Endothelial cell (in vitro differentiated cells): Measurements from ENCODE around the gene TMEM132C. TPM values are rescaled to one million over a fixed set of nuclear protein-coding genes. Genes with fewer than 3 reads are reported as not detected.

ENCODE experiments used
- DNase-seq: peaks from one replicate; pipeline ENCODE4 v3.0.0; 2021; ENCODE audit warnings: low spot score
- H3K27ac Mint-ChIP-seq: one replicate; pipeline ENCODE4 v1.8.0; 2021; ENCODE audit warnings: mixed read lengths, inconsistent platforms; ENCODE audit not compliant: unreplicated experiment
- H3K27me3 Mint-ChIP-seq: one replicate; pipeline ENCODE4 v1.8.0; 2021; ENCODE audit warnings: mild to moderate bottlenecking, moderate library complexity, mixed read lengths, inconsistent platforms; ENCODE audit not compliant: unreplicated experiment
- H3K36me3 Mint-ChIP-seq: one replicate; pipeline ENCODE4 v1.8.0; 2021; ENCODE audit warnings: mild to moderate bottlenecking, low read depth, mixed read lengths, inconsistent platforms; ENCODE audit not compliant: unreplicated experiment
- H3K4me1 Mint-ChIP-seq: one replicate; pipeline ENCODE4 v1.8.0; 2021; ENCODE audit warnings: mild to moderate bottlenecking, mixed read lengths, inconsistent platforms; ENCODE audit not compliant: unreplicated experiment
- H3K4me3 Mint-ChIP-seq: one replicate; pipeline ENCODE4 v1.8.0; 2021; ENCODE audit warnings: mild to moderate bottlenecking, mixed read lengths, inconsistent platforms; ENCODE audit not compliant: unreplicated experiment
- H3K9me3 Mint-ChIP-seq: one replicate; pipeline ENCODE4 v1.8.0; 2021; ENCODE audit warnings: mixed read lengths, inconsistent platforms; ENCODE audit not compliant: unreplicated experiment
- total RNA-seq: library from RNA; stranded (reverse); fragmentation: NEBNext Ultra II Directional; extraction: Animal tissue kit (Norgen Biotek cat#: 25700); gene quantifications from one replicate; pipeline ENCODE4 v1.2.1, GENCODE V29; 2021; ENCODE audit not compliant: unreplicated experiment
- TF ChIP-seq, protein P1 (sequence below): fragments of 200-600 bp; sonication (generic); IDR thresholded peaks from one replicate; pipeline ENCODE4 v1.5.0; 2021; ENCODE audit warnings: antibody characterized with exemption; ENCODE audit not compliant: unreplicated experiment

The TMEM132C gene
- total RNA-seq, 1 donor from 2014 or later, result not detected

DNA sequence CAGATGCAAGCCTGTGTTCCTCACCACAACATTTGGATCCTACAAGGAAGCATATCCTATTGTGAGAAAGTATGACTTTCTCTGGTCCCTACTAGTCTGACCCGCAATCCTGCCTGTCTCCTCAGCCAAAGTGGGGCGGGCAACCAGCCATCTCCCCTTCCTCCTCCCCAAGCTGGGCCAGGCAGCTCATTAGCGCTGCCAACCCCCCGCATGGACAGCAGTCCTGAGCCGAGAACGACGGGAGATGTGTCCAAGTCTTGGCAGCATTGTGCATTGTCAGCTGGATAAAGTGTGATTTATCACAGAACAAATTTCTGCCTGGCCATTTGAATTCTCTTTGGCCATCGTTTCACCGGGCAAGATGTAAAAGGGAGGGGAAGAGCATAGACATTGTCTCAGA lies 417.4 kb downstream of the TMEM132C start:
- peaks cover 19% of the 10 kb centered on the region for H3K36me3 Mint-ChIP-seq
- peaks cover 24% of the 10 kb centered on the region for H3K27me3 Mint-ChIP-seq
- peaks cover 57% of the 10 kb centered on the region for H3K9me3 Mint-ChIP-seq
- no peaks in the 10 kb centered on the region for H3K4me1 Mint-ChIP-seq
- no peak overlapping the region for H3K4me3 Mint-ChIP-seq
- no peak overlapping the region for H3K27ac Mint-ChIP-seq
- no peak for DNase-seq
- TF ChIP-seq, protein P1, sequence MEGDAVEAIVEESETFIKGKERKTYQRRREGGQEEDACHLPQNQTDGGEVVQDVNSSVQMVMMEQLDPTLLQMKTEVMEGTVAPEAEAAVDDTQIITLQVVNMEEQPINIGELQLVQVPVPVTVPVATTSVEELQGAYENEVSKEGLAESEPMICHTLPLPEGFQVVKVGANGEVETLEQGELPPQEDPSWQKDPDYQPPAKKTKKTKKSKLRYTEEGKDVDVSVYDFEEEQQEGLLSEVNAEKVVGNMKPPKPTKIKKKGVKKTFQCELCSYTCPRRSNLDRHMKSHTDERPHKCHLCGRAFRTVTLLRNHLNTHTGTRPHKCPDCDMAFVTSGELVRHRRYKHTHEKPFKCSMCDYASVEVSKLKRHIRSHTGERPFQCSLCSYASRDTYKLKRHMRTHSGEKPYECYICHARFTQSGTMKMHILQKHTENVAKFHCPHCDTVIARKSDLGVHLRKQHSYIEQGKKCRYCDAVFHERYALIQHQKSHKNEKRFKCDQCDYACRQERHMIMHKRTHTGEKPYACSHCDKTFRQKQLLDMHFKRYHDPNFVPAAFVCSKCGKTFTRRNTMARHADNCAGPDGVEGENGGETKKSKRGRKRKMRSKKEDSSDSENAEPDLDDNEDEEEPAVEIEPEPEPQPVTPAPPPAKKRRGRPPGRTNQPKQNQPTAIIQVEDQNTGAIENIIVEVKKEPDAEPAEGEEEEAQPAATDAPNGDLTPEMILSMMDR, result no peak

- DNase-seq, result no peak
- H3K36me3 Mint-ChIP-seq, result peaks cover 21% of the 10 kb centered on the region
- H3K4me3 Mint-ChIP-seq, result peak overlapping the region; percentile 18
- peaks cover 24% of the 10 kb centered on the region for H3K27me3 Mint-ChIP-seq
- no peak overlapping the region for H3K27ac Mint-ChIP-seq
- TF ChIP-seq, protein P1, result no peak
- no peaks in the 10 kb centered on the region for H3K4me1 Mint-ChIP-seq
- peaks cover 54% of the 10 kb centered on the region for H3K9me3 Mint-ChIP-seq
Measured at GRCh38 chr12:128685903-128686475, 419.0 kb downstream of the TMEM132C start.

GRCh38 chr12:128687851-128688250 lies 420.9 kb downstream of the TMEM132C start:
- TF ChIP-seq, protein P1, result no peak
- H3K4me1 Mint-ChIP-seq, result no peaks in the 10 kb centered on the region
- peaks cover 47% of the 10 kb centered on the region for H3K9me3 Mint-ChIP-seq
- H3K36me3 Mint-ChIP-seq, result peaks cover 19% of the 10 kb centered on the region
- no peak overlapping the region for H3K4me3 Mint-ChIP-seq
- H3K27ac Mint-ChIP-seq, result no peak overlapping the region
- no peak for DNase-seq
- H3K27me3 Mint-ChIP-seq, result peaks cover 19% of the 10 kb centered on the region

DNA sequence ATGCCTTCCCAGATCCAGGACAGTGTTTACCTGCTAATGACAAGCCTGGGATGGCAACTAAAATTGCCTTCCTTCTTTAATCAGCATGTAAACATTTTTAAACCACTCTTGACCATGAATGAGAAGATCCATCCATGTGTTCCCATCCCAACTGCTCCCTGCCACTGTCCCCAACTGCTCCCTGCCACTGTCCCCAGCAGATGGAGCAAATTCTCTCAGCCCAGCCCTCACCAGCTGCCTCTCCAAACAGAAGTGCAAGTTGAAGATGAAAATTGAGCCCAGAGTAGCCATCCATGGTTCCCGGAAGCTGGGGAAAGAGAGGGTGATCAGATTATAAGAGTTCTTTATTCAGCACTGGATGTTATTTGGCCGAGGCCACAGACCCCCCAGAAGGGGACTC lies 423.7 kb downstream of the TMEM132C start:
- peaks cover 13% of the 10 kb centered on the region for H3K36me3 Mint-ChIP-seq
- no peak overlapping the region for H3K27ac Mint-ChIP-seq
- TF ChIP-seq, protein P1, result no peak
- H3K4me1 Mint-ChIP-seq, result no peaks in the 10 kb centered on the region
- H3K9me3 Mint-ChIP-seq, result peaks cover 36% of the 10 kb centered on the region
- H3K27me3 Mint-ChIP-seq, result peaks cover 10% of the 10 kb centered on the region
- no peak for DNase-seq
- no peak overlapping the region for H3K4me3 Mint-ChIP-seq

GRCh38 chr12:128693115-128693514 lies 426.1 kb downstream of the TMEM132C start:
- H3K9me3 Mint-ChIP-seq, result peaks cover 35% of the 10 kb centered on the region
- no peak for DNase-seq
- peaks cover 9% of the 10 kb centered on the region for H3K36me3 Mint-ChIP-seq
- no peak overlapping the region for H3K4me3 Mint-ChIP-seq
- H3K27me3 Mint-ChIP-seq, result peaks cover 5% of the 10 kb centered on the region
- H3K4me1 Mint-ChIP-seq, result no peaks in the 10 kb centered on the region
- TF ChIP-seq, protein P1, result no peak
- no peak overlapping the region for H3K27ac Mint-ChIP-seq
